GM12878 (cell line): ENCODE results near the gene DPP6. TPM values are rescaled to one million over a fixed set of nuclear protein-coding genes. Genes with fewer than 3 reads are reported as not detected.

Experiments used
- ATAC-seq: fragments of 200-7000 bp; cut with Tn5 transposase; 3 replicates; pipeline ENCODE4 v1.9.1; 2020; ENCODE audit warnings: mild to moderate bottlenecking, moderate library complexity
- BruUV-seq: library from RNA; stranded (reverse); fragments of 400-500 nt; replicated peaks from 2 replicates; lab custom pipeline; 2021; lab: Mats Ljungman, UMichigan
- CTCF ChIA-PET: fragments of 300-600 bp; sonication (Branson Sonifier 250); formaldehyde crosslinking; extraction: SDS; loops from one replicate; lab custom pipeline; 2021; ENCODE audit warnings: inconsistent platforms; lab: Yijun Ruan, JAX
- POLR2A ChIA-PET: fragments of 350-600 bp; formaldehyde crosslinking; extraction: SDS; loops from one replicate; lab custom pipeline; 2021; ENCODE audit warnings: inconsistent platforms; lab: Charles Lee
- RAD21 ChIA-PET: fragments of 300-600 bp; sonication (Branson Sonifier 250); formaldehyde crosslinking; loops from one replicate; lab custom pipeline; 2023; ENCODE audit warnings: antibody characterized with exemption; ENCODE audit not compliant: unreplicated experiment; lab: Charles Lee
- SMC1A ChIA-PET: fragments of 300-600 bp; sonication (Branson Sonifier 250); formaldehyde crosslinking; loops from one replicate; lab custom pipeline; 2023; ENCODE audit not compliant: unreplicated experiment, uncharacterized antibody; lab: Charles Lee
- DNase-seq: peaks from one replicate; pipeline ENCODE4 v3.0.0-alpha.2; 2011; ENCODE audit warnings: low read depth, low spot score
- FAIRE-seq: peaks from 3 replicates; lab custom pipeline; 2011; peaks lifted over from hg19 to GRCh38; lab: Jason Lieb, UNC
- H2AFZ ChIP-seq: 2 replicates; pipeline ENCODE4 v1.6.0; 2011; ENCODE audit warnings: low read depth, low read length, control low read depth; ENCODE audit not compliant: control insufficient read depth
- H3K27ac ChIP-seq: 2 replicates; pipeline ENCODE4 v1.5.1; 2011; ENCODE audit warnings: control low read depth; ENCODE audit not compliant: control insufficient read depth, insufficient read depth
- H3K27me3 ChIP-seq, 2 experiments: replicated peaks in 1 of 2; 2 replicates each; pipeline versions ENCODE4 v1.6.0 to v1.6.1; 2011; ENCODE audit warnings: low read length in 1 of 2; ENCODE audit not compliant: control insufficient read depth in 2 of 2, insufficient read depth in 2 of 2
- H3K36me3 ChIP-seq, 2 experiments: 2 replicates each; pipeline ENCODE4 v1.5.1; 2011; ENCODE audit warnings: low read length in 1 of 2; ENCODE audit not compliant: control insufficient read depth in 2 of 2, insufficient read depth in 2 of 2
- H3K4me1 ChIP-seq: 2 replicates; pipeline ENCODE4 v1.6.1; 2011; ENCODE audit warnings: mild to moderate bottlenecking, low read length, moderate library complexity, mixed read lengths; ENCODE audit not compliant: control insufficient read depth, insufficient read depth
- H3K4me2 ChIP-seq: 2 replicates; pipeline ENCODE4 v1.6.0; 2011; ENCODE audit warnings: control low read depth; ENCODE audit not compliant: control insufficient read depth, insufficient read depth
- H3K4me3 ChIP-seq: fragments of 200-600 bp; sonication (generic); 2 replicates; pipeline ENCODE4 v1.5.1; 2016
- H3K79me2 ChIP-seq: 2 replicates; pipeline ENCODE4 v1.6.0; 2011; ENCODE audit warnings: low read length; ENCODE audit not compliant: control insufficient read depth, insufficient read depth
- H3K9ac ChIP-seq: 2 replicates; pipeline ENCODE4 v1.8.0; 2011; ENCODE audit warnings: low read length, control low read depth, mixed read lengths; ENCODE audit not compliant: control insufficient read depth, insufficient read depth
- H3K9me3 ChIP-seq: replicated peaks from 3 replicates; pipeline ENCODE4 v1.5.1; 2011; ENCODE audit warnings: mild to moderate bottlenecking, low read length; ENCODE audit not compliant: control insufficient read depth, insufficient read depth
- H4K20me1 ChIP-seq: 2 replicates; pipeline ENCODE4 v1.6.0; 2011; ENCODE audit not compliant: control insufficient read depth, insufficient read depth
- DPF2 ChIP-seq: fragments of 450-650 bp; IDR thresholded peaks from 2 replicates; pipeline ENCODE4 v1.6.1; 2017; ENCODE audit warnings: mild to moderate bottlenecking
- E2F4 ChIP-seq: IDR thresholded peaks from 2 replicates; pipeline ENCODE4 v1.6.1; 2012; ENCODE audit warnings: low read depth, low read length, improper control_type of control experiment
- EED ChIP-seq: sonication (generic); IDR thresholded peaks from 2 replicates; pipeline ENCODE4 v1.6.1; 2016; ENCODE audit warnings: antibody characterized with exemption, low read depth
- EP300 ChIP-seq, 2 experiments: fragments of 150-350 bp in 1 of 2; IDR thresholded peaks; 2 replicates each; pipeline ENCODE4 v1.6.1; 2011 to 2012; ENCODE audit warnings: low read depth in 2 of 2, low read length in 2 of 2, borderline replicate concordance in 1 of 2, improper control_type of control experiment in 1 of 2, inconsistent platforms in 1 of 2; ENCODE audit not compliant: control insufficient read depth in 1 of 2
- IRF5 ChIP-seq: fragments of 450-650 bp; IDR thresholded peaks from 2 replicates; pipeline ENCODE4 v1.6.1; 2017; ENCODE audit warnings: borderline replicate concordance
- NFYB ChIP-seq: IDR thresholded peaks from 2 replicates; pipeline ENCODE4 v1.6.1; 2011; ENCODE audit warnings: low read depth, mild to moderate bottlenecking, low read length, improper control_type of control experiment, moderate library complexity; ENCODE audit not compliant: insufficient read depth
- NR2C1 ChIP-seq: fragments of 450-650 bp; IDR thresholded peaks from 2 replicates; pipeline ENCODE4 v1.6.1; 2017; ENCODE audit warnings: antibody characterized with exemption, mild to moderate bottlenecking, moderate library complexity
- NR2F1 ChIP-seq: fragments of 450-650 bp; conservative IDR thresholded peaks from 2 replicates; pipeline ENCODE4 v1.6.1; 2017; ENCODE audit warnings: mild to moderate bottlenecking
- NRF1 ChIP-seq: conservative IDR thresholded peaks from 2 replicates; pipeline ENCODE4 v1.6.1; 2011; ENCODE audit warnings: mild to moderate bottlenecking, low read depth, low read length, improper control_type of control experiment
- RFX5 ChIP-seq: IDR thresholded peaks from 2 replicates; pipeline ENCODE4 v1.6.1; 2011; ENCODE audit warnings: low read depth, low read length, improper control_type of control experiment
- SIN3A ChIP-seq: IDR thresholded peaks from 2 replicates; pipeline ENCODE4 v1.6.1; 2012; ENCODE audit warnings: low read depth, low read length, improper control_type of control experiment
- SIX5 ChIP-seq: IDR thresholded peaks from 2 replicates; pipeline ENCODE4 v1.6.1; 2011; ENCODE audit warnings: mild to moderate bottlenecking, low read depth, low read length, moderate library complexity; ENCODE audit not compliant: severe bottlenecking
- SP1 ChIP-seq: IDR thresholded peaks from one replicate; pipeline ENCODE4 v1.6.1; 2011; ENCODE audit warnings: low read depth, low read length
- STAT1 ChIP-seq: fragments of 450-650 bp; conservative IDR thresholded peaks from 2 replicates; pipeline ENCODE4 v1.6.1; 2014; ENCODE audit warnings: antibody characterized with exemption, mild to moderate bottlenecking
- ZNF274 ChIP-seq: IDR thresholded peaks from one replicate; pipeline ENCODE4 v1.8.0; 2011; ENCODE audit not compliant: insufficient read length, insufficient read depth
- WGBS: methylation state at CpG from one replicate; pipeline ENCODE4 v1.1.6; 2016; ENCODE audit warnings: low lambda C conversion rate; ENCODE audit not compliant: insufficient replicate concordance, insufficient coverage; ENCODE audit errors: missing lambda C conversion rate; 5-methylcytosine and 5-hydroxymethylcytosine counted together
- in situ Hi-C: fragments of 300-500 bp; cut with MboI; formaldehyde crosslinking; loops from 9 replicates; pipeline ENCODE4 v1.14.3; 2018; ENCODE audit warnings: mixed read lengths
- intact Hi-C: fragments of 100-400 bp; cut with micrococcal nuclease; formaldehyde crosslinking; loops from one replicate; pipeline ENCODE4 v1.14.2; 2022; ENCODE audit not compliant: unreplicated experiment
- polyA plus RNA-seq, 11 experiments: library from polyadenylated mRNA; depleted of rRNA in 4 of 11; unstranded in 6 of 11; stranded (reverse) in 5 of 11; fragments of >200 nt; fragmentation: Nextera tagmentation in 4 of 11; fragmentation: Illumina TruSeq in 1 of 11; extraction: Ambion mirVana in 4 of 11; extraction: Trizol in 1 of 11; gene quantifications; 1 replicate in 1 of 11; 2 replicates in 10 of 11; pipeline versions ENCODE4 v1.2.1 to v1.2.3, GENCODE V29; 2011 to 2016; ENCODE audit warnings: inconsistent platforms in 2 of 11, missing spikeins in 2 of 11, low read depth in 1 of 11
- total RNA-seq, 4 experiments: library from RNA; depleted of rRNA in 3 of 4; stranded (reverse); fragments of >200 nt in 3 of 4; fragmentation: Illumina TruSeq in 1 of 4; extraction: Trizol in 1 of 4; gene quantifications; 2 replicates each; pipeline versions ENCODE4 v1.2.1 to v1.2.3, GENCODE V29; 2013 to 2021

The DPP6 gene
- total and polyA plus RNA-seq, 10 of the 15 experiments (the other 5 are each of a cell fraction or from before 2014, with no cell fraction given) = not detected

- TF ChIP-seq EED = no peak
- no peak for TF ChIP-seq SIX5
- no peak for TF ChIP-seq IRF5
- no peak for TF ChIP-seq NR2C1
- TF ChIP-seq RFX5 = no peak
- TF ChIP-seq NFYB = no peak
- TF ChIP-seq SP1 = no peak
- no peak for TF ChIP-seq NR2F1
- TF ChIP-seq EP300 (IDR thresholded peaks at IDR 0.05; ENCODE audit: borderline replicate concordance in 1 of 2, control insufficient read depth in 1 of 2, low read depth in 2 of 2, low read length in 2 of 2) = no peak
Measured at GRCh38 chr7:154726368-154726767, 674.2 kb downstream of the DPP6 start (continued).

- TF ChIP-seq ZNF274 (no peak), DPF2 (no peak), E2F4 (no peak), SIN3A (no peak), NRF1 (no peak), STAT1 (no peak), IRF5 (no peak)
- Histone ChIP-seq H3K4me2 (no peak overlapping the region), H4K20me1 (no peaks in the 10 kb centered on the region), H3K27me3 (no peaks in the 10 kb centered on the region), H3K36me3 (no peaks in the 10 kb centered on the region), H2AFZ (no peak overlapping the region), H3K9ac (no peak overlapping the region), H3K4me1 (no peaks in the 10 kb centered on the region), H3K79me2 (no peaks in the 10 kb centered on the region), H3K27ac (no peak overlapping the region), H3K4me3 (no peak overlapping the region), H3K9me3 (no peaks in the 10 kb centered on the region; the same call in 1 of the 3 replicates)
- 21% methylated on average over 3 of the region's 3 CpGs for WGBS
- DNase-seq (no peak), FAIRE-seq (no peak), ATAC-seq (no peak)
- BruUV-seq = no TSS peak
- ChIA-PET CTCF (no interaction called here), RAD21 (no interaction called here), POLR2A (no interaction called here), SMC1A (no interaction called here)
- intact Hi-C loops = no loop called here
- in situ Hi-C loops = no loop called here
Measured at GRCh38 chr7:154729056-154729455, 676.9 kb downstream of the DPP6 start.
